Endothelial cell of umbilical vein (primary cell): Measurements from ENCODE around the gene TGFA. TPM values are rescaled to one million over a fixed set of nuclear protein-coding genes. Genes with fewer than 3 reads are reported as not detected.

Experiments
- BruUV-seq: library from RNA; stranded (reverse); fragments of 400-500 nt; replicated peaks from 2 replicates; lab custom pipeline; 2021; lab: Mats Ljungman, UMichigan
- CTCF ChIA-PET: fragments of 300-600, 350-600 bp; sonication (Branson Sonifier 250); formaldehyde crosslinking; loops from one replicate; lab custom pipeline; 2021; ENCODE audit warnings: antibody characterized with exemption, inconsistent platforms; lab: Charles Lee
- POLR2A ChIA-PET: fragments of 300-600, 350-600 bp; sonication (Branson Sonifier 250); formaldehyde crosslinking; loops from one replicate; lab custom pipeline; 2021; ENCODE audit warnings: antibody characterized with exemption, inconsistent platforms; lab: Charles Lee
- DNase-seq: peaks from one replicate; pipeline ENCODE4 v3.0.0-alpha.2; 2011; ENCODE audit warnings: low read depth, low spot score
- FAIRE-seq: peaks from 2 replicates; lab custom pipeline; 2011; peaks lifted over from hg19 to GRCh38; lab: Jason Lieb, UNC
- H2AFZ ChIP-seq: 2 replicates; pipeline ENCODE4 v1.6.0; 2012; ENCODE audit warnings: low read depth, low read length, control low read depth, inconsistent platforms
- H3K27ac ChIP-seq: 2 replicates; pipeline ENCODE4 v1.5.1; 2011; ENCODE audit warnings: low read depth, mild to moderate bottlenecking, control low read depth, low read length, moderate library complexity; ENCODE audit not compliant: insufficient read depth
- H3K27me3 ChIP-seq, 2 experiments: 2 replicates each; pipeline versions ENCODE4 v1.6.0 to v1.6.1; 2011; ENCODE audit warnings: low read length in 2 of 2, mixed read lengths in 1 of 2; ENCODE audit not compliant: control insufficient read depth in 2 of 2, insufficient read depth in 2 of 2
- H3K36me3 ChIP-seq, 2 experiments: 2 replicates in 1 of 2; 3 replicates in 1 of 2; pipeline ENCODE4 v1.5.1; 2011; ENCODE audit warnings: low read length in 2 of 2, mild to moderate bottlenecking in 1 of 2, moderate library complexity in 1 of 2; ENCODE audit not compliant: control insufficient read depth in 2 of 2, insufficient read depth in 2 of 2; ENCODE audit errors: extremely low read depth in 1 of 2
- H3K4me1 ChIP-seq: 3 replicates; pipeline ENCODE4 v1.5.1; 2011; ENCODE audit warnings: mild to moderate bottlenecking, low read length; ENCODE audit not compliant: control insufficient read depth, insufficient read depth; ENCODE audit errors: extremely low read depth
- H3K4me2 ChIP-seq: 2 replicates; pipeline ENCODE4 v1.6.1; 2011; ENCODE audit warnings: low read length, control low read depth, mixed read lengths; ENCODE audit not compliant: insufficient read depth
- H3K4me3 ChIP-seq, 3 experiments: fragments of 200-600 bp in 1 of 3; sonication (generic), shearing (Covaris generic) in 1 of 3; replicated peaks in 1 of 3; 2 replicates each; pipeline ENCODE4 v1.5.1; 2011 to 2016; ENCODE audit warnings: control low read depth in 3 of 3, low read length in 3 of 3, mild to moderate bottlenecking in 2 of 3, inconsistent platforms in 1 of 3, low read depth in 1 of 3, moderate library complexity in 1 of 3; ENCODE audit not compliant: insufficient read depth in 1 of 3
- H3K79me2 ChIP-seq: 2 replicates; pipeline ENCODE4 v1.6.0; 2012; ENCODE audit warnings: low read length, inconsistent platforms; ENCODE audit not compliant: control insufficient read depth, insufficient read depth
- H3K9ac ChIP-seq: replicated peaks from 2 replicates; pipeline ENCODE3; 2011; ENCODE audit warnings: low read length, control low read depth; ENCODE audit not compliant: insufficient read depth; ENCODE audit errors: extremely low read depth
- H3K9me1 ChIP-seq: replicated peaks from 3 replicates; pipeline ENCODE4 v1.6.0; 2011; ENCODE audit warnings: mild to moderate bottlenecking, low read length; ENCODE audit not compliant: control insufficient read depth, insufficient read depth; ENCODE audit errors: extremely low read depth
- H3K9me3 ChIP-seq: replicated peaks from 2 replicates; pipeline ENCODE4 v1.5.1; 2012; ENCODE audit warnings: low read length, inconsistent platforms; ENCODE audit not compliant: control insufficient read depth, insufficient read depth
- H4K20me1 ChIP-seq: replicated peaks from 2 replicates; pipeline ENCODE3; 2011; ENCODE audit warnings: mild to moderate bottlenecking, low read length; ENCODE audit not compliant: control insufficient read depth, insufficient read depth; ENCODE audit errors: extremely low read depth
- EZH2 ChIP-seq: IDR thresholded peaks from 2 replicates; pipeline ENCODE4 v1.6.1; 2012; ENCODE audit warnings: borderline replicate concordance, low read depth, mild to moderate bottlenecking, moderate library complexity, low read length, inconsistent platforms; ENCODE audit not compliant: severe bottlenecking
- FOS ChIP-seq: IDR thresholded peaks from 2 replicates; pipeline ENCODE4 v1.6.1; 2011; ENCODE audit warnings: mild to moderate bottlenecking, low read length, moderate library complexity, borderline replicate concordance; ENCODE audit not compliant: insufficient read depth
- GATA2 ChIP-seq: IDR thresholded peaks from 2 replicates; pipeline ENCODE4 v1.7.0; 2011; ENCODE audit warnings: low read depth, mild to moderate bottlenecking, moderate library complexity, mixed read lengths, low read length; ENCODE audit not compliant: insufficient read length, insufficient read depth
- JUN ChIP-seq: IDR thresholded peaks from 2 replicates; pipeline ENCODE4 v1.6.1; 2011; ENCODE audit warnings: borderline replicate concordance, low read depth; ENCODE audit not compliant: insufficient read length, insufficient read depth
- MYC ChIP-seq: IDR thresholded peaks from one replicate; pipeline ENCODE4 v1.6.1; 2011; ENCODE audit warnings: mild to moderate bottlenecking, low read depth, low read length
- POLR2A ChIP-seq: IDR thresholded peaks from 2 replicates; pipeline ENCODE4 v1.6.1; 2012; ENCODE audit warnings: low read depth, mild to moderate bottlenecking, control low read depth, low read length
- POLR2AphosphoS5 ChIP-seq: IDR thresholded peaks from 2 replicates; pipeline ENCODE4 v1.6.1; 2012; ENCODE audit warnings: low read depth, mild to moderate bottlenecking, control low read depth, low read length, moderate library complexity; ENCODE audit not compliant: insufficient read depth
- dilution Hi-C: fragments of 300-500 bp; cut with MboI; formaldehyde crosslinking; loops from one replicate; pipeline ENCODE4 v1.15.0; 2019; ENCODE audit warnings: low sequenced_read_pairs; ENCODE audit not compliant: extremely low pct_ligation_motif_present
- intact Hi-C: fragments of 100-400 bp; cut with micrococcal nuclease; formaldehyde crosslinking; loops from one replicate; pipeline ENCODE4 v1.10.0; 2022
- polyA plus RNA-seq, 4 experiments: library from polyadenylated mRNA; depleted of rRNA in 3 of 4; stranded (reverse) in 3 of 4; unstranded in 1 of 4; fragments of >200 nt; gene quantifications; 2 replicates each; pipeline versions ENCODE4 v1.2.1 to v1.2.3, GENCODE V29; 2011 to 2012; ENCODE audit warnings: missing spikeins in 1 of 4
- total RNA-seq: library from RNA; stranded (reverse); gene quantifications from 2 replicates; pipeline ENCODE4 v1.2.3, GENCODE V29; 2021
- TF ChIP-seq, protein P1 (sequence below), 2 donors: IDR thresholded peaks; 1 replicate in 1 of 2; 2 replicates in 1 of 2; pipeline ENCODE4 v1.5.1; 2011; ENCODE audit warnings: low read length in 2 of 2, mild to moderate bottlenecking in 2 of 2, moderate library complexity in 2 of 2, control low read depth in 1 of 2, inconsistent platforms in 1 of 2, low read depth in 1 of 2; ENCODE audit not compliant: insufficient read depth in 1 of 2; ENCODE audit errors: extremely low read depth in 1 of 2
- TF ChIP-seq, protein P2 (sequence below): IDR thresholded peaks from 2 replicates; pipeline ENCODE4 v1.6.1; 2011; ENCODE audit not compliant: insufficient read depth, insufficient read length

The TGFA gene
- total and polyA plus RNA-seq, 2 donors (not counting 3 experiments of a cell fraction or from before 2014, with no cell fraction given): 0.22 to 0.32 TPM

GRCh38 chr2:70482401-70482800 lies 71.2 kb downstream of the TGFA start:
- peaks cover 16 to 29% of the 10 kb centered on the region in 2 experiments for H3K27me3 ChIP-seq
- H3K36me3 ChIP-seq: no peaks in the 10 kb centered on the region
- H3K4me3 ChIP-seq: no peak overlapping the region
- no peak overlapping the region for H3K9ac ChIP-seq
- dilution Hi-C loops: no loop called here
- no TSS peak for BruUV-seq
- H3K79me2 ChIP-seq: no peaks in the 10 kb centered on the region
- POLR2A ChIA-PET: no interaction called here
- no peaks in the 10 kb centered on the region for H3K9me3 ChIP-seq
- TF ChIP-seq GATA2 (no peak), POLR2A (no peak), POLR2AphosphoS5 (no peak), EZH2 (no peak), JUN (no peak), MYC (no peak), FOS (no peak)
- TF ChIP-seq, protein P1, sequence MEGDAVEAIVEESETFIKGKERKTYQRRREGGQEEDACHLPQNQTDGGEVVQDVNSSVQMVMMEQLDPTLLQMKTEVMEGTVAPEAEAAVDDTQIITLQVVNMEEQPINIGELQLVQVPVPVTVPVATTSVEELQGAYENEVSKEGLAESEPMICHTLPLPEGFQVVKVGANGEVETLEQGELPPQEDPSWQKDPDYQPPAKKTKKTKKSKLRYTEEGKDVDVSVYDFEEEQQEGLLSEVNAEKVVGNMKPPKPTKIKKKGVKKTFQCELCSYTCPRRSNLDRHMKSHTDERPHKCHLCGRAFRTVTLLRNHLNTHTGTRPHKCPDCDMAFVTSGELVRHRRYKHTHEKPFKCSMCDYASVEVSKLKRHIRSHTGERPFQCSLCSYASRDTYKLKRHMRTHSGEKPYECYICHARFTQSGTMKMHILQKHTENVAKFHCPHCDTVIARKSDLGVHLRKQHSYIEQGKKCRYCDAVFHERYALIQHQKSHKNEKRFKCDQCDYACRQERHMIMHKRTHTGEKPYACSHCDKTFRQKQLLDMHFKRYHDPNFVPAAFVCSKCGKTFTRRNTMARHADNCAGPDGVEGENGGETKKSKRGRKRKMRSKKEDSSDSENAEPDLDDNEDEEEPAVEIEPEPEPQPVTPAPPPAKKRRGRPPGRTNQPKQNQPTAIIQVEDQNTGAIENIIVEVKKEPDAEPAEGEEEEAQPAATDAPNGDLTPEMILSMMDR (IDR thresholded peaks at IDR 0.05; ENCODE audit: extremely low read depth in 1 of 2, insufficient read depth in 1 of 2, low read depth in 1 of 2, low read length in 2 of 2): no peak
- TF ChIP-seq, protein P2, sequence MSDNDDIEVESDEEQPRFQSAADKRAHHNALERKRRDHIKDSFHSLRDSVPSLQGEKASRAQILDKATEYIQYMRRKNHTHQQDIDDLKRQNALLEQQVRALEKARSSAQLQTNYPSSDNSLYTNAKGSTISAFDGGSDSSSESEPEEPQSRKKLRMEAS: no peak
- DNase-seq: no peak
- no peaks in the 10 kb centered on the region for H3K4me1 ChIP-seq
- H3K27ac ChIP-seq: no peak overlapping the region
- H3K9me1 ChIP-seq: no peaks in the 10 kb centered on the region
- no peak overlapping the region for H2AFZ ChIP-seq
- intact Hi-C loops: no loop called here
- CTCF ChIA-PET: interaction anchor here (1.0 kb wide), 1 partner anchor 135 kb away, joined by 3 read pairs; no protein-coding TSS in a partner anchor
- H4K20me1 ChIP-seq: no peaks in the 10 kb centered on the region
- FAIRE-seq: no peak
- no peak overlapping the region for H3K4me2 ChIP-seq
